SK-N-SH (cell line): ENCODE results near the gene KCNK15. TPM values are rescaled to one million over a fixed set of nuclear protein-coding genes. Genes with fewer than 3 reads are reported as not detected.

Experiments used
- CTCF ChIA-PET: fragments of 300-600, 350-600 bp; formaldehyde crosslinking; extraction: SDS; loops from one replicate; lab custom pipeline; 2021; lab: Yijun Ruan, JAX
- POLR2A ChIA-PET: fragments of 350-600 bp; sonication (Branson Sonifier 250); formaldehyde crosslinking; extraction: SDS; loops from one replicate; lab custom pipeline; 2020; ENCODE audit warnings: antibody characterized with exemption, inconsistent platforms; lab: Yijun Ruan, JAX
- DNase-seq: peaks from one replicate; pipeline ENCODE4 v3.0.0; 2012
- H2AFZ ChIP-seq: fragments of 200-600 bp; sonication (generic); 2 replicates; pipeline ENCODE4 v1.8.1; 2016; ENCODE audit warnings: antibody characterized with exemption, mild to moderate bottlenecking, low read depth
- H3F3A ChIP-seq: fragments of 200-600 bp; sonication (generic); replicated peaks from 2 replicates; pipeline ENCODE3; 2016; ENCODE audit warnings: antibody characterized with exemption, mild to moderate bottlenecking; ENCODE audit not compliant: insufficient read depth
- H3K27ac ChIP-seq, 2 experiments: fragments of 200-500 bp in 1 of 2; fragments of 200-600 bp in 1 of 2; sonication (Bioruptor generic) in 1 of 2; sonication (generic), shearing (Covaris generic) in 1 of 2; 2 replicates each; pipeline versions ENCODE4 v1.5.1 to v1.6.1; 2014 to 2016; ENCODE audit warnings: low read depth in 2 of 2, inconsistent platforms in 1 of 2, low read length in 1 of 2, mild to moderate bottlenecking in 1 of 2, mixed read lengths in 1 of 2
- H3K27me3 ChIP-seq: fragments of 200-600 bp; sonication (generic), shearing (Covaris generic); 2 replicates; pipeline ENCODE4 v1.6.1; 2016; ENCODE audit warnings: mixed run types; ENCODE audit not compliant: insufficient read depth
- H3K36me3 ChIP-seq, 2 experiments: fragments of 200-500 bp in 1 of 2; fragments of 200-600 bp in 1 of 2; sonication (Bioruptor generic) in 1 of 2; sonication (generic) in 1 of 2; replicated peaks in 1 of 2; 2 replicates each; pipeline versions ENCODE3 to v1.5.1; 2014 to 2016; ENCODE audit warnings: low read length in 1 of 2, mild to moderate bottlenecking in 1 of 2; ENCODE audit not compliant: insufficient read depth in 2 of 2, control insufficient read depth in 1 of 2
- H3K4me1 ChIP-seq, 2 experiments: fragments of 200-500 bp in 1 of 2; fragments of 200-600 bp in 1 of 2; sonication (Bioruptor generic) in 1 of 2; sonication (generic), shearing (Covaris generic) in 1 of 2; 2 replicates each; pipeline versions ENCODE4 v1.5.1 to v1.6.1; 2014 to 2016; ENCODE audit warnings: low read depth in 1 of 2, low read length in 1 of 2, mixed run types in 1 of 2; ENCODE audit not compliant: insufficient read depth in 2 of 2, control insufficient read depth in 1 of 2
- H3K4me2 ChIP-seq: fragments of 200-600 bp; sonication (generic), shearing (Covaris generic); 2 replicates; pipeline ENCODE4 v1.6.1; 2017; ENCODE audit warnings: mixed run types
- H3K4me3 ChIP-seq, 2 experiments: fragments of 200-500 bp in 1 of 2; fragments of 200-600 bp in 1 of 2; sonication (Bioruptor generic) in 1 of 2; sonication (generic), shearing (Covaris generic) in 1 of 2; 2 replicates each; pipeline versions ENCODE4 v1.5.1 to v1.8.1; 2014 to 2016; ENCODE audit warnings: low read depth in 2 of 2, inconsistent platforms in 1 of 2, low read length in 1 of 2, mild to moderate bottlenecking in 1 of 2, mixed read lengths in 1 of 2, moderate library complexity in 1 of 2
- H3K79me2 ChIP-seq: fragments of 200-600 bp; sonication (generic); 2 replicates; pipeline ENCODE4 v1.8.1; 2017; ENCODE audit warnings: mild to moderate bottlenecking; ENCODE audit not compliant: insufficient read depth
- H3K9ac ChIP-seq: fragments of 200-600 bp; sonication (generic); 2 replicates; pipeline ENCODE4 v1.6.1; 2017; ENCODE audit warnings: mixed run types
- H3K9me2 ChIP-seq: fragments of 200-600 bp; sonication (generic); 2 replicates; pipeline ENCODE4 v1.6.1; 2017; ENCODE audit warnings: mixed run types
- H3K9me3 ChIP-seq: fragments of 200-600 bp; sonication (generic); 2 replicates; pipeline ENCODE4 v1.6.1; 2017; ENCODE audit warnings: mixed run types, mild to moderate bottlenecking, moderate library complexity
- H4K20me1 ChIP-seq: fragments of 200-600 bp; sonication (generic); 2 replicates; pipeline ENCODE4 v1.6.1; 2017; ENCODE audit warnings: mild to moderate bottlenecking, mixed run types; ENCODE audit not compliant: insufficient read depth
- CHD2 ChIP-seq: fragments of 150-350 bp; IDR thresholded peaks from 2 replicates; pipeline ENCODE4 v1.6.1; 2018; ENCODE audit warnings: low read length; ENCODE audit not compliant: partially characterized antibody
- ELF1 ChIP-seq: IDR thresholded peaks from 2 replicates; pipeline ENCODE4 v1.4.0; 2012
- EP300 ChIP-seq, 2 experiments: IDR thresholded peaks; 2 replicates each; pipeline versions ENCODE4 v1.4.0 to v1.6.1; 2012; ENCODE audit warnings: borderline replicate concordance in 1 of 2, low read depth in 1 of 2, low read length in 1 of 2
- EZH2phosphoT487 ChIP-seq: fragments of 200-600 bp; sonication (generic); IDR thresholded peaks from 2 replicates; pipeline ENCODE4 v1.6.1; 2017; ENCODE audit warnings: low read depth, mixed run types, mild to moderate bottlenecking, antibody characterized with exemption, moderate library complexity, borderline replicate concordance
- FOSL2 ChIP-seq: IDR thresholded peaks from 2 replicates; pipeline ENCODE4 v1.4.0; 2012; ENCODE audit warnings: low read depth, mild to moderate bottlenecking, moderate library complexity, borderline replicate concordance
- FOXJ3 ChIP-seq: sonication (generic); formaldehyde crosslinking; IDR thresholded peaks from 2 replicates; pipeline ENCODE4 v1.5.1; 2020; ENCODE audit warnings: mild to moderate bottlenecking, missing genetic modification reagents
- GATA2 ChIP-seq: sonication (generic); formaldehyde crosslinking; IDR thresholded peaks from 2 replicates; pipeline ENCODE4 v1.5.0; 2020; ENCODE audit warnings: mild to moderate bottlenecking, missing genetic modification reagents
- JUND ChIP-seq: IDR thresholded peaks from 2 replicates; pipeline ENCODE4 v1.4.0; 2012
- MEF2A ChIP-seq: IDR thresholded peaks from 2 replicates; pipeline ENCODE4 v1.4.0; 2012; ENCODE audit warnings: low read depth, borderline replicate concordance
- NFIC ChIP-seq: IDR thresholded peaks from 2 replicates; pipeline ENCODE4 v1.4.0; 2012; ENCODE audit warnings: borderline replicate concordance
- NRF1 ChIP-seq: IDR thresholded peaks from 2 replicates; pipeline ENCODE4 v1.6.1; 2012; ENCODE audit warnings: low read depth, mild to moderate bottlenecking, low read length
- POLR2AphosphoS5 ChIP-seq: IDR thresholded peaks from 2 replicates; pipeline ENCODE4 v1.6.1; 2012; ENCODE audit warnings: low read depth, low read length
- RAD21 ChIP-seq: IDR thresholded peaks from 2 replicates; pipeline ENCODE4 v1.6.1; 2012; ENCODE audit warnings: mild to moderate bottlenecking, low read length
- RCOR1 ChIP-seq: fragments of 150-350 bp; IDR thresholded peaks from 2 replicates; pipeline ENCODE4 v1.6.1; 2017; ENCODE audit warnings: antibody characterized with exemption, low read length
- RFX5 ChIP-seq: IDR thresholded peaks from 2 replicates; pipeline ENCODE4 v1.6.1; 2012; ENCODE audit warnings: mild to moderate bottlenecking, improper control_type of control experiment, low read length
- RXRA ChIP-seq: IDR thresholded peaks from 2 replicates; pipeline ENCODE4 v1.4.0; 2012; ENCODE audit warnings: low read depth, mild to moderate bottlenecking, borderline replicate concordance
- SIN3A ChIP-seq: IDR thresholded peaks from 2 replicates; pipeline ENCODE4 v1.6.1; 2012; ENCODE audit warnings: low read depth, mild to moderate bottlenecking, low read length, moderate library complexity, borderline replicate concordance
- SMC3 ChIP-seq: IDR thresholded peaks from 2 replicates; pipeline ENCODE4 v1.6.1; 2012; ENCODE audit warnings: low read depth, low read length, improper control_type of control experiment
- TAF1 ChIP-seq: IDR thresholded peaks from 2 replicates; pipeline ENCODE4 v1.6.1; 2012; ENCODE audit warnings: low read depth, mild to moderate bottlenecking, low read length, moderate library complexity, borderline replicate concordance
- TCF12 ChIP-seq: IDR thresholded peaks from 2 replicates; pipeline ENCODE4 v1.4.0; 2012
- TEAD4 ChIP-seq: IDR thresholded peaks from 2 replicates; pipeline ENCODE4 v1.4.0; 2012; ENCODE audit warnings: mild to moderate bottlenecking, borderline replicate concordance; ENCODE audit not compliant: insufficient read depth
- WGBS: methylation state at CpG from one replicate; pipeline ENCODE4 v1.1.6; 2017; ENCODE audit warnings: low lambda C conversion rate; 5-methylcytosine and 5-hydroxymethylcytosine counted together
- polyA plus RNA-seq, 3 experiments: library from polyadenylated mRNA; depleted of rRNA; stranded (reverse); fragments of >200 nt; gene quantifications; 2 replicates each; pipeline ENCODE4 v1.2.3, GENCODE V29; 2012
- TF ChIP-seq, protein P1 (sequence below): IDR thresholded peaks from 2 replicates; pipeline ENCODE4 v1.6.1; 2012; ENCODE audit warnings: mild to moderate bottlenecking, low read depth, low read length, moderate library complexity
- TF ChIP-seq, protein P2 (sequence below): fragments of 150-350 bp; IDR thresholded peaks from 2 replicates; pipeline ENCODE4 v1.6.1; 2016; ENCODE audit warnings: mild to moderate bottlenecking, low read depth, low read length
- TF ChIP-seq, protein P3 (sequence below): IDR thresholded peaks from 2 replicates; pipeline ENCODE4; 2012
- TF ChIP-seq, protein P4 (sequence below): IDR thresholded peaks from 2 replicates; pipeline ENCODE4 v1.4.0; 2012; ENCODE audit warnings: low read depth
- TF ChIP-seq, protein P5 (sequence below): fragments of 200-600 bp; sonication (generic); IDR thresholded peaks from 2 replicates; pipeline ENCODE4 v1.6.1; 2017; ENCODE audit warnings: antibody characterized with exemption, mild to moderate bottlenecking, moderate library complexity
- TF ChIP-seq, protein P6 (sequence below): IDR thresholded peaks from 2 replicates; pipeline ENCODE4 v1.4.0; 2012; ENCODE audit warnings: low read depth, borderline replicate concordance

KCNK15 gene
- polyA plus RNA-seq, 1 of the 3 experiments (the other 2 are of a cell fraction), result 0.02 TPM

DNA sequence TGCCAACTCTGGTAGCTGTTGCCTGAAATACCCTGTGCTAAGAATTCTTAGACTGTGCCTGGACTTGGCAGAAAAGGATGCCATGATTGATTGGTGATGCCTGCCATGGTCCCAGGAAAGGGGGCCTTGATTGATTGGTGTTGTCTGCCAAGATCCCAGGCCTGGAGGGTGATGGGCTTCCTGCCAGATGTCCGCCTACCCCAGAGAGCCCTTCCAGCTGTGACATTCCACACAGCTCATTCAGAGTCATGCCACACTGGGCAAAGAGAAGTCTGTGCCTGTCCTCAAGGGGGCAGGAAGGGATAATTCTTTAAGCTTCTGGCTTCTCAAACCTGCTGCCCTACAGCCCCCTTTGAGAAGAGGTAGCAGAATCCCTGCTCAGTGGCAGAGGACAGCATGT is 40.1 kb downstream of the KCNK15 start:
- H3K4me1 ChIP-seq, result peaks cover 0 to 12% of the 10 kb centered on the region in 2 experiments; a peak in 1 of 4 replicates
- no peaks in the 10 kb centered on the region for H3K27me3 ChIP-seq
- no peak overlapping the region for H3K4me2 ChIP-seq
- no peaks in the 10 kb centered on the region for H3K9me2 ChIP-seq
- H3K36me3 ChIP-seq, result no peaks in the 10 kb centered on the region
- ChIA-PET POLR2A (interaction anchor here (0.7 to 1.6 kb wide), 4 partner anchors 20 to 81 kb away, joined by 3 to 5 read pairs (median 4); no protein-coding TSS in a partner anchor), CTCF (interaction anchor here (0.7 to 7.6 kb wide), 43 partner anchors 9 to 310 kb away, joined by 3 to 64 read pairs (median 5); partner anchors contain the start of genes KCNK15, RIMS4 and YWHAB)
- DNase-seq, result peak; percentile 84
- H3K27ac ChIP-seq, result peak overlapping the region in 1 of 2 experiments; percentile 47; a peak in 2 of 4 replicates
- no peaks in the 10 kb centered on the region for H3F3A ChIP-seq
- no peak overlapping the region for H2AFZ ChIP-seq
- no CpG with 5 or more reads among the region's 1 CpG for WGBS
- no peak overlapping the region for H3K4me3 ChIP-seq
- H3K9me3 ChIP-seq, result no peaks in the 10 kb centered on the region
- no peak overlapping the region for H3K9ac ChIP-seq
- H3K79me2 ChIP-seq, result no peaks in the 10 kb centered on the region
- H4K20me1 ChIP-seq, result no peaks in the 10 kb centered on the region
- TF ChIP-seq, protein P1, sequence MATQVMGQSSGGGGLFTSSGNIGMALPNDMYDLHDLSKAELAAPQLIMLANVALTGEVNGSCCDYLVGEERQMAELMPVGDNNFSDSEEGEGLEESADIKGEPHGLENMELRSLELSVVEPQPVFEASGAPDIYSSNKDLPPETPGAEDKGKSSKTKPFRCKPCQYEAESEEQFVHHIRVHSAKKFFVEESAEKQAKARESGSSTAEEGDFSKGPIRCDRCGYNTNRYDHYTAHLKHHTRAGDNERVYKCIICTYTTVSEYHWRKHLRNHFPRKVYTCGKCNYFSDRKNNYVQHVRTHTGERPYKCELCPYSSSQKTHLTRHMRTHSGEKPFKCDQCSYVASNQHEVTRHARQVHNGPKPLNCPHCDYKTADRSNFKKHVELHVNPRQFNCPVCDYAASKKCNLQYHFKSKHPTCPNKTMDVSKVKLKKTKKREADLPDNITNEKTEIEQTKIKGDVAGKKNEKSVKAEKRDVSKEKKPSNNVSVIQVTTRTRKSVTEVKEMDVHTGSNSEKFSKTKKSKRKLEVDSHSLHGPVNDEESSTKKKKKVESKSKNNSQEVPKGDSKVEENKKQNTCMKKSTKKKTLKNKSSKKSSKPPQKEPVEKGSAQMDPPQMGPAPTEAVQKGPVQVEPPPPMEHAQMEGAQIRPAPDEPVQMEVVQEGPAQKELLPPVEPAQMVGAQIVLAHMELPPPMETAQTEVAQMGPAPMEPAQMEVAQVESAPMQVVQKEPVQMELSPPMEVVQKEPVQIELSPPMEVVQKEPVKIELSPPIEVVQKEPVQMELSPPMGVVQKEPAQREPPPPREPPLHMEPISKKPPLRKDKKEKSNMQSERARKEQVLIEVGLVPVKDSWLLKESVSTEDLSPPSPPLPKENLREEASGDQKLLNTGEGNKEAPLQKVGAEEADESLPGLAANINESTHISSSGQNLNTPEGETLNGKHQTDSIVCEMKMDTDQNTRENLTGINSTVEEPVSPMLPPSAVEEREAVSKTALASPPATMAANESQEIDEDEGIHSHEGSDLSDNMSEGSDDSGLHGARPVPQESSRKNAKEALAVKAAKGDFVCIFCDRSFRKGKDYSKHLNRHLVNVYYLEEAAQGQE, result no peak
- TF ChIP-seq CHD2 (peak; percentile 79), FOSL2 (no peak), TAF1 (no peak), MEF2A (no peak), GATA2 (CRISPR knock-in tag) (no peak), NRF1 (no peak), TEAD4 (no peak), JUND (no peak), POLR2AphosphoS5 (no peak), SMC3 (peak; percentile 65; the same call in 1 of the 2 replicates), RFX5 (no peak), RCOR1 (peak; percentile 69), ELF1 (no peak), FOXJ3 (CRISPR knock-in tag) (peak; percentile 61), NFIC (peak; percentile 7; the same call in 1 of the 2 replicates), TCF12 (no peak), EP300 (IDR thresholded peaks at IDR 0.05; ENCODE audit: borderline replicate concordance in 1 of 2, low read depth in 1 of 2, low read length in 1 of 2) (peak in 1 of 2 experiments; percentile 68; a peak in 1 of 4 replicates), SIN3A (no peak), RXRA (no peak), EZH2phosphoT487 (no peak), RAD21 (peak; percentile 85)
- TF ChIP-seq, protein P2, sequence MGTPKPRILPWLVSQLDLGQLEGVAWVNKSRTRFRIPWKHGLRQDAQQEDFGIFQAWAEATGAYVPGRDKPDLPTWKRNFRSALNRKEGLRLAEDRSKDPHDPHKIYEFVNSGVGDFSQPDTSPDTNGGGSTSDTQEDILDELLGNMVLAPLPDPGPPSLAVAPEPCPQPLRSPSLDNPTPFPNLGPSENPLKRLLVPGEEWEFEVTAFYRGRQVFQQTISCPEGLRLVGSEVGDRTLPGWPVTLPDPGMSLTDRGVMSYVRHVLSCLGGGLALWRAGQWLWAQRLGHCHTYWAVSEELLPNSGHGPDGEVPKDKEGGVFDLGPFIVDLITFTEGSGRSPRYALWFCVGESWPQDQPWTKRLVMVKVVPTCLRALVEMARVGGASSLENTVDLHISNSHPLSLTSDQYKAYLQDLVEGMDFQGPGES, result no peak
- TF ChIP-seq, protein P3, sequence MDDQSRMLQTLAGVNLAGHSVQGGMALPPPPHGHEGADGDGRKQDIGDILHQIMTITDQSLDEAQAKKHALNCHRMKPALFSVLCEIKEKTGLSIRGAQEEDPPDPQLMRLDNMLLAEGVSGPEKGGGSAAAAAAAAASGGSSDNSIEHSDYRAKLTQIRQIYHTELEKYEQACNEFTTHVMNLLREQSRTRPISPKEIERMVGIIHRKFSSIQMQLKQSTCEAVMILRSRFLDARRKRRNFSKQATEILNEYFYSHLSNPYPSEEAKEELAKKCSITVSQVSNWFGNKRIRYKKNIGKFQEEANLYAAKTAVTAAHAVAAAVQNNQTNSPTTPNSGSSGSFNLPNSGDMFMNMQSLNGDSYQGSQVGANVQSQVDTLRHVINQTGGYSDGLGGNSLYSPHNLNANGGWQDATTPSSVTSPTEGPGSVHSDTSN, result no peak
- TF ChIP-seq, protein P4, sequence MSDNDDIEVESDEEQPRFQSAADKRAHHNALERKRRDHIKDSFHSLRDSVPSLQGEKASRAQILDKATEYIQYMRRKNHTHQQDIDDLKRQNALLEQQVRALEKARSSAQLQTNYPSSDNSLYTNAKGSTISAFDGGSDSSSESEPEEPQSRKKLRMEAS, result no peak
- TF ChIP-seq, protein P5, sequence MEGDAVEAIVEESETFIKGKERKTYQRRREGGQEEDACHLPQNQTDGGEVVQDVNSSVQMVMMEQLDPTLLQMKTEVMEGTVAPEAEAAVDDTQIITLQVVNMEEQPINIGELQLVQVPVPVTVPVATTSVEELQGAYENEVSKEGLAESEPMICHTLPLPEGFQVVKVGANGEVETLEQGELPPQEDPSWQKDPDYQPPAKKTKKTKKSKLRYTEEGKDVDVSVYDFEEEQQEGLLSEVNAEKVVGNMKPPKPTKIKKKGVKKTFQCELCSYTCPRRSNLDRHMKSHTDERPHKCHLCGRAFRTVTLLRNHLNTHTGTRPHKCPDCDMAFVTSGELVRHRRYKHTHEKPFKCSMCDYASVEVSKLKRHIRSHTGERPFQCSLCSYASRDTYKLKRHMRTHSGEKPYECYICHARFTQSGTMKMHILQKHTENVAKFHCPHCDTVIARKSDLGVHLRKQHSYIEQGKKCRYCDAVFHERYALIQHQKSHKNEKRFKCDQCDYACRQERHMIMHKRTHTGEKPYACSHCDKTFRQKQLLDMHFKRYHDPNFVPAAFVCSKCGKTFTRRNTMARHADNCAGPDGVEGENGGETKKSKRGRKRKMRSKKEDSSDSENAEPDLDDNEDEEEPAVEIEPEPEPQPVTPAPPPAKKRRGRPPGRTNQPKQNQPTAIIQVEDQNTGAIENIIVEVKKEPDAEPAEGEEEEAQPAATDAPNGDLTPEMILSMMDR, result peak; percentile 21; the same call in 1 of the 2 replicates
- TF ChIP-seq, protein P6, sequence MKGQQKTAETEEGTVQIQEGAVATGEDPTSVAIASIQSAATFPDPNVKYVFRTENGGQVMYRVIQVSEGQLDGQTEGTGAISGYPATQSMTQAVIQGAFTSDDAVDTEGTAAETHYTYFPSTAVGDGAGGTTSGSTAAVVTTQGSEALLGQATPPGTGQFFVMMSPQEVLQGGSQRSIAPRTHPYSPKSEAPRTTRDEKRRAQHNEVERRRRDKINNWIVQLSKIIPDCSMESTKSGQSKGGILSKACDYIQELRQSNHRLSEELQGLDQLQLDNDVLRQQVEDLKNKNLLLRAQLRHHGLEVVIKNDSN, result no peak
